Activated naive CD4-positive, alpha-beta T cell treated with anti-CD3 and anti-CD28 coated beads, Interleukin-2, amount 50 U/mL, for 72 hours (primary cell): ENCODE measurements around the gene CD180. TPM values are rescaled to one million over a fixed set of nuclear protein-coding genes. Genes with fewer than 3 reads are reported as not detected.

Experiments used
- ATAC-seq, 2 donors: fragments of 150-1000 bp; cut with Tn5 transposase; 2 replicates each; pipeline ENCODE4 v1.10.0; 2021; ENCODE audit warnings: mild to moderate bottlenecking in 2 of 2, moderate library complexity in 2 of 2
- DNase-seq, 2 donors: peaks; one replicate each; pipeline ENCODE4 v3.0.0; 2021 to 2022; ENCODE audit warnings: low spot score in 2 of 2
- H3K27ac Mint-ChIP-seq, 2 donors: one replicate each; pipeline ENCODE4 v1.8.0; 2022; ENCODE audit warnings: mild to moderate bottlenecking in 2 of 2, mixed read lengths in 2 of 2
- H3K36me3 Mint-ChIP-seq, 2 donors: one replicate each; pipeline ENCODE4 v1.8.0; 2022; ENCODE audit warnings: mixed read lengths in 2 of 2
- H3K9me3 Mint-ChIP-seq, 2 donors: one replicate each; pipeline ENCODE4 v1.8.0; 2022; ENCODE audit warnings: mixed read lengths in 2 of 2
- total RNA-seq, 2 donors: library from RNA; stranded (reverse); gene quantifications; one replicate each; pipeline ENCODE4 v1.2.3, GENCODE V29; 2022

CD180 gene
- total RNA-seq: not detected

GRCh38 chr5:67196537-67197059, at the start of gene CD180:
Gene CD180 (minus strand): TSS chr5:67196799. CDS start chr5:67196641, 158 bp downstream.
- peak within 1 kb of the TSS in 1 of 2 donors; percentile 26 for H3K27ac Mint-ChIP-seq
- DNase-seq (no peak), ATAC-seq (no peak)
- H3K9me3 Mint-ChIP-seq: peaks cover 4 to 35% of the 10 kb centered on the region in 2 donors
- H3K36me3 Mint-ChIP-seq: peaks cover 4 to 43% of the 10 kb centered on the region in 2 donors

GRCh38 chr5:67246108-67246507, 49.5 kb upstream of the CD180 start:
- DNase-seq: peak in 1 of 2 donors; percentile 36
- H3K27ac Mint-ChIP-seq: no peak overlapping the region
- H3K36me3 Mint-ChIP-seq: no peaks in the 10 kb centered on the region
- peak in 1 of 2 donors; percentile 34 for ATAC-seq
- no peaks in the 10 kb centered on the region for H3K9me3 Mint-ChIP-seq

GRCh38 chr5:67245259-67245846, 48.8 kb upstream of the CD180 start:
- no peaks in the 10 kb centered on the region for H3K9me3 Mint-ChIP-seq
- H3K27ac Mint-ChIP-seq: no peak overlapping the region
- DNase-seq (no peak), ATAC-seq (no peak)
- H3K36me3 Mint-ChIP-seq: no peaks in the 10 kb centered on the region

- Mint-ChIP-seq H3K27ac (no peak overlapping the region), H3K9me3 (no peaks in the 10 kb centered on the region), H3K36me3 (no peaks in the 10 kb centered on the region)
- DNase-seq (no peak), ATAC-seq (no peak)
Observed at GRCh38 chr5:67244345-67244793, 47.8 kb upstream of the CD180 start.

- H3K27ac Mint-ChIP-seq: no peak overlapping the region
- DNase-seq (no peak), ATAC-seq (no peak)
- no peaks in the 10 kb centered on the region for H3K9me3 Mint-ChIP-seq
- no peaks in the 10 kb centered on the region for H3K36me3 Mint-ChIP-seq
Observed at GRCh38 chr5:67243944-67244343, 47.3 kb upstream of the CD180 start.

- H3K27ac Mint-ChIP-seq: no peak overlapping the region
- H3K9me3 Mint-ChIP-seq: no peaks in the 10 kb centered on the region
- no peaks in the 10 kb centered on the region for H3K36me3 Mint-ChIP-seq
- no peak for DNase-seq
- ATAC-seq: no peak
Observed at GRCh38 chr5:67243349-67243748, 46.8 kb upstream of the CD180 start.

GRCh38 chr5:67241326-67241725, 44.7 kb upstream of the CD180 start:
- H3K9me3 Mint-ChIP-seq: no peaks in the 10 kb centered on the region

GRCh38 chr5:67240846-67241245, 44.2 kb upstream of the CD180 start:
- no peak overlapping the region for H3K27ac Mint-ChIP-seq
- H3K9me3 Mint-ChIP-seq: no peaks in the 10 kb centered on the region
- DNase-seq (no peak), ATAC-seq (no peak)
- H3K36me3 Mint-ChIP-seq: no peaks in the 10 kb centered on the region

More at GRCh38 chr5:67241326-67241725, 44.7 kb upstream of the CD180 start:
- no peaks in the 10 kb centered on the region for H3K36me3 Mint-ChIP-seq
- H3K27ac Mint-ChIP-seq: no peak overlapping the region
- DNase-seq (no peak), ATAC-seq (no peak)

GRCh38 chr5:67240065-67240464, 43.5 kb upstream of the CD180 start:
- ATAC-seq (no peak), DNase-seq (no peak)
- no peaks in the 10 kb centered on the region for H3K36me3 Mint-ChIP-seq
- no peaks in the 10 kb centered on the region for H3K9me3 Mint-ChIP-seq
- H3K27ac Mint-ChIP-seq: no peak overlapping the region

- ATAC-seq (no peak), DNase-seq (no peak)
- Mint-ChIP-seq H3K9me3 (no peaks in the 10 kb centered on the region), H3K36me3 (no peaks in the 10 kb centered on the region), H3K27ac (no peak overlapping the region)
Observed at GRCh38 chr5:67238191-67238590, 41.6 kb upstream of the CD180 start.

GRCh38 chr5:67235399-67236110, 39.0 kb upstream of the CD180 start:
- Mint-ChIP-seq H3K27ac (no peak overlapping the region), H3K9me3 (no peaks in the 10 kb centered on the region), H3K36me3 (no peaks in the 10 kb centered on the region)
- ATAC-seq (no peak), DNase-seq (no peak)

- Mint-ChIP-seq H3K36me3 (no peaks in the 10 kb centered on the region), H3K27ac (peak overlapping the region in 1 of 2 donors; percentile 7), H3K9me3 (no peaks in the 10 kb centered on the region)
- ATAC-seq (no peak), DNase-seq (no peak)
Observed at GRCh38 chr5:67234671-67235176, 38.1 kb upstream of the CD180 start.

GRCh38 chr5:67233075-67233474, 36.5 kb upstream of the CD180 start:
- peaks cover 0 to 5% of the 10 kb centered on the region in 2 donors for H3K9me3 Mint-ChIP-seq
- no peak for DNase-seq
- H3K36me3 Mint-ChIP-seq: no peaks in the 10 kb centered on the region
- H3K27ac Mint-ChIP-seq: no peak overlapping the region
- ATAC-seq: no peak

GRCh38 chr5:67223211-67223610, 26.6 kb upstream of the CD180 start:
- no peak for ATAC-seq

GRCh38 chr5:67222243-67223025, 25.8 kb upstream of the CD180 start:
- peaks cover 5 to 12% of the 10 kb centered on the region in 2 donors for H3K36me3 Mint-ChIP-seq
- H3K27ac Mint-ChIP-seq: peak overlapping the region; percentile 82 to 87
- peak; percentile 58 to 73 for ATAC-seq

More at GRCh38 chr5:67223211-67223610, 26.6 kb upstream of the CD180 start:
- no peak for DNase-seq
- peak overlapping the region in 1 of 2 donors; percentile 82 for H3K27ac Mint-ChIP-seq
- H3K9me3 Mint-ChIP-seq: peaks cover 0 to 10% of the 10 kb centered on the region in 2 donors
- peaks cover 5 to 12% of the 10 kb centered on the region in 2 donors for H3K36me3 Mint-ChIP-seq

GRCh38 chr5:67221487-67222242, 25.1 kb upstream of the CD180 start:
- Mint-ChIP-seq H3K36me3 (peaks cover 5 to 12% of the 10 kb centered on the region in 2 donors), H3K27ac (peak overlapping the region; percentile 82 to 87), H3K9me3 (peaks cover 0 to 10% of the 10 kb centered on the region in 2 donors)
- peak in 1 of 2 donors; percentile 33 for DNase-seq
- peak; percentile 93 to 98 for ATAC-seq

More at GRCh38 chr5:67222243-67223025, 25.8 kb upstream of the CD180 start:
- peaks cover 0 to 10% of the 10 kb centered on the region in 2 donors for H3K9me3 Mint-ChIP-seq
- DNase-seq: no peak
